K562 (cell line): Measurements from ENCODE around the gene VRK3.

Source experiments
- BHLHE40 ChIP-seq: IDR thresholded peaks from 2 replicates; pipeline ENCODE4 v1.6.1; 2011; ENCODE audit warnings: low read length, improper control_type of control experiment
- EZH2 ChIP-seq: IDR thresholded peaks from 2 replicates; pipeline ENCODE4 v1.6.1; 2012; ENCODE audit warnings: low read depth, mild to moderate bottlenecking, inconsistent platforms, low read length, borderline replicate concordance
- GATA2 ChIP-seq: sonication (generic); formaldehyde crosslinking; IDR thresholded peaks from 2 replicates; pipeline ENCODE4 v1.4.0; 2020; ENCODE audit warnings: mild to moderate bottlenecking, missing genetic modification reagents
- KDM5B ChIP-seq: fragments of 200-600 bp; sonication (generic); IDR thresholded peaks from 2 replicates; pipeline ENCODE4 v1.6.1; 2012; ENCODE audit warnings: low read depth, mild to moderate bottlenecking, moderate library complexity, low read length, control low read depth, inconsistent platforms; ENCODE audit not compliant: insufficient replicate concordance
- MTA3 ChIP-seq: fragments of 450-650 bp; formaldehyde crosslinking; IDR thresholded peaks from 2 replicates; pipeline ENCODE4 v1.6.1; 2017; ENCODE audit warnings: mild to moderate bottlenecking, borderline replicate concordance
- MYC ChIP-seq, 2 experiments: fragments of 250-450 bp in 1 of 2; sonication (Bioruptor Pico) in 1 of 2; IDR thresholded peaks; 2 replicates each; pipeline versions ENCODE4 v1.5.1 to v1.6.1; 2012 to 2021; ENCODE audit warnings: low read depth in 2 of 2, borderline replicate concordance in 1 of 2, improper control_type of control experiment in 1 of 2, low read length in 1 of 2, mild to moderate bottlenecking in 1 of 2, moderate library complexity in 1 of 2
- NRF1 ChIP-seq, 2 experiments: fragments of 450-650 bp; IDR thresholded peaks in 1 of 2; conservative IDR thresholded peaks in 1 of 2; 2 replicates each; pipeline ENCODE4 v1.6.1; 2014; ENCODE audit warnings: mild to moderate bottlenecking in 2 of 2
- SIRT6 ChIP-seq: IDR thresholded peaks from one replicate; pipeline ENCODE4 v1.6.1; 2012; ENCODE audit warnings: low read depth, mild to moderate bottlenecking, control low read depth, inconsistent platforms, low read length, moderate library complexity
- YY1 ChIP-seq, 3 experiments: IDR thresholded peaks; 2 replicates each; pipeline ENCODE4 v1.6.1; 2011; ENCODE audit warnings: low read length in 2 of 3, mild to moderate bottlenecking in 2 of 3, moderate library complexity in 2 of 3, borderline replicate concordance in 1 of 3, control low read depth in 1 of 3, low read depth in 1 of 3; ENCODE audit not compliant: insufficient read depth in 3 of 3, insufficient replicate concordance in 2 of 3, control insufficient read depth in 1 of 3, insufficient read length in 1 of 3; ENCODE audit errors: extremely low read depth in 1 of 3
- ZEB2 ChIP-seq: fragments of 450-650 bp; IDR thresholded peaks from 2 replicates; pipeline ENCODE4 v1.6.1; 2016
- ZNF121 ChIP-seq: sonication (generic); formaldehyde crosslinking; conservative IDR thresholded peaks from 2 replicates; pipeline ENCODE4 v1.8.0; 2022; ENCODE audit warnings: missing genetic modification reagents
- TF ChIP-seq, protein P1 (sequence below): sonication (generic); formaldehyde crosslinking; IDR thresholded peaks from 2 replicates; pipeline ENCODE4 v1.8.0; 2022; ENCODE audit warnings: missing genetic modification reagents, mild to moderate bottlenecking, borderline replicate concordance

DNA sequence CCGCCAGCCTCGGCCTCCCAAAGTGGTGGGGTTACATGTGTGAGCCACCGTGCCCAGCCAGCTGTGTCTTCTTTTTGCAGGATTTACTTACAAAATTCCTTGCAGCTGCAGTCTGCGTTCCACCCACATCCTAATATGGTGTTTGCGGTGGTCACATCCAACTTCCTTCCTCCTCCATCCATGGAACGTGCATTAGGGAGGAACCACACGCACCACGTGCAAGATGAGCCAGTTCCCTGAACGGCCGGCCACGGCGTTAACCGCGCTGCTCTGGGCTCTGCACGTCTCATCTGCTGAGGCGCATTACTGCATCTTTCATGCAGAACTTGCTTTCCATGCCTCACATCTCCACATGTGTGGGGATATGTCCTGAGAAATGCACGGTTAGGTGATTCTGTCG is 51.2 kb downstream of the VRK3 start:
- TF ChIP-seq BHLHE40 (0 out of 2 replicates have a peak, but pooled peaks have one; percentile 14), ZNF121 (CRISPR knock-in tag) (no peak), KDM5B (no peak), ZEB2 (no peak), SIRT6 (no peak), GATA2 (CRISPR knock-in tag) (no peak), NRF1 (conservative IDR thresholded peaks at IDR 0.05 in 1 of 2, IDR thresholded peaks at IDR 0.05 in 1 of 2) (no peak), MYC (IDR thresholded peaks at IDR 0.05; ENCODE audit: low read depth, low read length) (no peak), MYC (CRISPR knock-in tag; IDR thresholded peaks at IDR 0.05; ENCODE audit: borderline replicate concordance, low read depth) (no peak), YY1 (IDR thresholded peaks at IDR 0.05; ENCODE audit: borderline replicate concordance in 1 of 3, control insufficient read depth in 1 of 3, extremely low read depth in 1 of 3, insufficient read depth in 3 of 3, insufficient read length in 1 of 3, insufficient replicate concordance in 2 of 3, low read depth in 1 of 3, low read length in 2 of 3) (no peak), EZH2 (no peak), MTA3 (no peak)
- TF ChIP-seq, protein P1, sequence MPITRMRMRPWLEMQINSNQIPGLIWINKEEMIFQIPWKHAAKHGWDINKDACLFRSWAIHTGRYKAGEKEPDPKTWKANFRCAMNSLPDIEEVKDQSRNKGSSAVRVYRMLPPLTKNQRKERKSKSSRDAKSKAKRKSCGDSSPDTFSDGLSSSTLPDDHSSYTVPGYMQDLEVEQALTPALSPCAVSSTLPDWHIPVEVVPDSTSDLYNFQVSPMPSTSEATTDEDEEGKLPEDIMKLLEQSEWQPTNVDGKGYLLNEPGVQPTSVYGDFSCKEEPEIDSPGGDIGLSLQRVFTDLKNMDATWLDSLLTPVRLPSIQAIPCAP (CRISPR knock-in tag): no peak
